OCI-LY3 (cell line): ENCODE results near the gene MDGA2.

Experiments used
- CTCF ChIP-seq: fragments of 200-600, 300-600 bp; sonication (generic); IDR thresholded peaks from 2 replicates; pipeline ENCODE4 v1.5.1; 2014; ENCODE audit warnings: antibody characterized with exemption, low read length, low read depth
- EZH2phosphoT487 ChIP-seq: fragments of 200-600 bp; shearing (Covaris generic); IDR thresholded peaks from 2 replicates; pipeline ENCODE4 v1.6.1; 2018; ENCODE audit warnings: antibody characterized with exemption, mixed run types, low read depth

DNA sequence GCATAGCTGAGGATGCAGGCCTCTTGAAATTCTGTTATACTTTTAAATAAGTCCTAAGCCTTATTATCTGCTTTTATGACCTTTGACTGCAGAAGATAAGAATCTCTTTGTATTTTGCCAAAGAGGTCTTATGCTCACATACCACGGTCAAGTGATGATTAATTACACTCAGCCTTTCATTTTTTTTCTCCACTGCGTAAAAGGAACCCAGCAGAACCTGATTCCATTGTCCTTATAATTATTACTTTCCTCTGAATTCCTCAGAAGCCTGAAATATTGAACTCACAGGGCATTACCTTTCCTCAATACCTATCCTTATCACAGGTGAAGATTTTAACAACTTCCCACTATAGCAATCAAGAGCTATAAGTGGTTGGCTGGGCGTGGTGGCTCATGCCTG, 525.1 kb downstream of the MDGA2 start:
- no peak for TF ChIP-seq CTCF
- TF ChIP-seq EZH2phosphoT487 = no peak
